Endodermal cell (in vitro differentiated cells): Measurements from ENCODE around the gene TNFRSF1A. TPM values are rescaled to one million over a fixed set of nuclear protein-coding genes. Genes with fewer than 3 reads are reported as not detected.
A peak's percentile ranks its signal among the peaks of the same experiment; 100 is the strongest.

Source experiments
- DNase-seq: peaks from one replicate; pipeline ENCODE4 v3.0.0-alpha.2; 2017
- H3K27ac ChIP-seq: 2 replicates; pipeline ENCODE4 v1.5.1; 2013; ENCODE audit warnings: mild to moderate bottlenecking, low read depth, low read length, moderate library complexity
- H3K27me3 ChIP-seq: 2 replicates; pipeline ENCODE4 v1.6.1; 2013; ENCODE audit warnings: mild to moderate bottlenecking, low read length, moderate library complexity; ENCODE audit not compliant: insufficient read depth, control insufficient read depth, poor library complexity, severe bottlenecking
- H3K36me3 ChIP-seq: 2 replicates; pipeline ENCODE4 v1.7.0; 2013; ENCODE audit warnings: mild to moderate bottlenecking, low read length, moderate library complexity; ENCODE audit not compliant: control insufficient read depth, insufficient read depth
- H3K4me1 ChIP-seq: one replicate; pipeline ENCODE4 v1.7.0; 2013; ENCODE audit warnings: low read length; ENCODE audit not compliant: control insufficient read depth, insufficient read depth
- H3K4me3 ChIP-seq: 2 replicates; pipeline ENCODE4 v1.5.1; 2013; ENCODE audit warnings: mild to moderate bottlenecking, low read length, moderate library complexity
- H3K9ac ChIP-seq: 2 replicates; pipeline ENCODE4 v1.6.1; 2013; ENCODE audit warnings: mild to moderate bottlenecking, low read length, moderate library complexity; ENCODE audit not compliant: poor library complexity, severe bottlenecking; ENCODE audit errors: extremely low read depth
- H3K9me3 ChIP-seq: 2 replicates; pipeline ENCODE4 v1.6.1; 2013; ENCODE audit warnings: mild to moderate bottlenecking, low read length, moderate library complexity; ENCODE audit not compliant: control insufficient read depth
- H3K27ac Mint-ChIP-seq: 2 replicates; pipeline ENCODE4 v1.8.0; 2020; ENCODE audit warnings: mixed read lengths
- H3K27me3 Mint-ChIP-seq: 2 replicates; pipeline ENCODE4 v1.8.0; 2021; ENCODE audit warnings: mild to moderate bottlenecking, mixed read lengths; ENCODE audit not compliant: insufficient read depth
- H3K36me3 Mint-ChIP-seq: 2 replicates; pipeline ENCODE4 v1.8.0; 2020; ENCODE audit warnings: low read depth, mixed read lengths
- H3K4me1 Mint-ChIP-seq: 2 replicates; pipeline ENCODE4 v1.8.0; 2020; ENCODE audit warnings: mixed read lengths
- H3K4me3 Mint-ChIP-seq: 2 replicates; pipeline ENCODE4 v1.8.0; 2020; ENCODE audit warnings: mild to moderate bottlenecking, moderate library complexity, mixed read lengths
- H3K9me3 Mint-ChIP-seq: 2 replicates; pipeline ENCODE4 v1.8.0; 2020; ENCODE audit warnings: mild to moderate bottlenecking, mixed read lengths
- WGBS, 2 experiments: methylation state at CpG; one replicate each; pipeline versions ENCODE4 v1.1.5 to v1.1.7; 2013; ENCODE audit warnings: missing lambda C conversion rate in 2 of 2, mixed read lengths in 1 of 2; ENCODE audit not compliant: insufficient coverage in 1 of 2, insufficient read length in 1 of 2; 5-methylcytosine and 5-hydroxymethylcytosine counted together
- total RNA-seq, 2 donors: library from RNA; stranded (reverse); fragmentation: NEBNext Ultra II Directional in 1 of 2; extraction: Animal tissue kit (Norgen Biotek cat#: 25700) in 1 of 2; gene quantifications; 2 replicates in 1 of 2; 3 replicates in 1 of 2; pipeline ENCODE4 v1.2.1, GENCODE V29; 2021
- TF ChIP-seq, protein P1 (sequence below): fragments of 200-600 bp; sonication (generic); conservative IDR thresholded peaks from 2 replicates; pipeline ENCODE4 v1.5.0; 2021; ENCODE audit warnings: antibody characterized with exemption, mild to moderate bottlenecking

TNFRSF1A gene
- total RNA-seq, 2 donors from 2014 or later = 43.2 to 86.2 TPM

DNA sequence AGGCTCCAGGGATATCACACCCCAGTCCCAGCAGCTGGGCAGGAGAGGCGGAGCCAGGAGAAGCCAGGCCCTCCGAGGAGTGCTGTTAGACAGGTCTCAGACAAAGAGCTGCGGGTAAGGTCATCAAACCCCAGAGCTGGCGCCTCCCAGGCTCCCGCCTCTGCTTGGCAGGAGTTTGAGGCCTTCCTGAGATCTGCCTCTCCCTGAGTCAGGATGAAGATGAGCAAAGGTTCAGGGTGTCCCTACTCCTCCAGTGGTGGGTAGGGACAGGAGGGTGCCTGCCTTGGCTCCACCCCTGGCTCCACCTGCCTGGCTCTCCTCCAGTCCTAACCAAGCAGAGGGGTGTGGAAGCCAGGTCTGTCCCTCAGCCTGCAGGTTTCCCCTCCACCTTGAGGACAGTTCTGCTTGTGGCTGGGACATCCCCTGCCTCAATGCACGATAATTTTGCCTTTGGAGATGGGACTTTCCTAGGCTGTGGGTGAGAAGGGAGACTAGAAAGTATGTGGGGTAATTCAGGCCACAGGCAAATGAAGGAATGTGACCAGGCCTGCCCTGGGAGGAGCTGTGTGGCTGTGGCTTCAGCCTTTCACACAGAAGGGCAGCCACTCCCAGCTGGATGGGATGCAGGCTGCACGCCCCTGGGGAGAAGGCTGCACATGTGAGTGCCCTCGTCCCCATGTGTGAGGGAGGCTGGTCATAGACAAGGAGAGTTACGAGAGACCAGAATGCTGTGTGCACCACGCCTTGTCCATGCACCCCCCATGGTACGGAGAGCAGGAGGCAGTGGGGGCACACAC lies 29.1 kb downstream of the TNFRSF1A start:
- TF ChIP-seq, protein P1, sequence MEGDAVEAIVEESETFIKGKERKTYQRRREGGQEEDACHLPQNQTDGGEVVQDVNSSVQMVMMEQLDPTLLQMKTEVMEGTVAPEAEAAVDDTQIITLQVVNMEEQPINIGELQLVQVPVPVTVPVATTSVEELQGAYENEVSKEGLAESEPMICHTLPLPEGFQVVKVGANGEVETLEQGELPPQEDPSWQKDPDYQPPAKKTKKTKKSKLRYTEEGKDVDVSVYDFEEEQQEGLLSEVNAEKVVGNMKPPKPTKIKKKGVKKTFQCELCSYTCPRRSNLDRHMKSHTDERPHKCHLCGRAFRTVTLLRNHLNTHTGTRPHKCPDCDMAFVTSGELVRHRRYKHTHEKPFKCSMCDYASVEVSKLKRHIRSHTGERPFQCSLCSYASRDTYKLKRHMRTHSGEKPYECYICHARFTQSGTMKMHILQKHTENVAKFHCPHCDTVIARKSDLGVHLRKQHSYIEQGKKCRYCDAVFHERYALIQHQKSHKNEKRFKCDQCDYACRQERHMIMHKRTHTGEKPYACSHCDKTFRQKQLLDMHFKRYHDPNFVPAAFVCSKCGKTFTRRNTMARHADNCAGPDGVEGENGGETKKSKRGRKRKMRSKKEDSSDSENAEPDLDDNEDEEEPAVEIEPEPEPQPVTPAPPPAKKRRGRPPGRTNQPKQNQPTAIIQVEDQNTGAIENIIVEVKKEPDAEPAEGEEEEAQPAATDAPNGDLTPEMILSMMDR = no peak

DNA sequence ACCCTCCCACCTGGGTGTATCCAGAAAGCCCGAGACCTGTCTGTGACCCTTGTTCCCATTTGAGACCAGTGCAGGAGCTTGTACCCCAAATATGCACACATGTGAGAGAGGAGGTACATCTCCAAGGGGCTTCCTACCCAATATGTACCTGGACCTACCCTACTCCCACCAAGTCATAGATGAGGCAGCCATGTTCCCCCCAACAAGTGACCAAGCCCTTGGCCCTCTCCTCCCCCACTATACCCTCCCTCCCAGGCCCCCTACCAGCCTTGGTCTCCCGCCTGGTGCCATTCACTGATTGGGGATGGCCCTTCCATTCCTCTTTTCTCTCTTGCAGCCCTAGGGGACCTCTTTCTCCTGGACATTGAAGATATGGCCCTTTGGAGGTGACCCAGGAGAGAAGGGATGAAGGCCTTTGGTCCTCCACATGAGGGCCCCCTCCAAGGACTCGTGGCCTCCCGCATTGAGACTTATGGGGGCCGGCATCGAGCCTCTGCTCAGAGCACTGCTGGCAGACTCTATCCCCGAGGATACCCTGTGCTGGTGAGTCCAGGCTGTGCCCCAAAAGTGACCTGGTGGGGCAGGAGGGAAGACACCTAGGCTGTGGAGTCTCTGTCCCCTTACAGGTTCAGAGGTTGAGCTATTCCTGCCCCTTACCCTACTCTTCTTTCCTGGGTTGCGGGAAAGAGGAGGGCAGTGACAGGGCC lies 29.9 kb downstream of the TNFRSF1A start:
- Histone ChIP-seq H3K27me3 (peaks cover 16% of the 10 kb centered on the region), H3K27ac (no peak overlapping the region), H3K4me3 (no peak overlapping the region), H3K36me3 (no peaks in the 10 kb centered on the region), H3K9ac (no peak overlapping the region), H3K9me3 (no peaks in the 10 kb centered on the region), H3K4me1 (no peaks in the 10 kb centered on the region)
- 90 to 97% methylated on average over 6 to 8 of the region's 8 CpGs for WGBS, 2 experiments
- Mint-ChIP-seq H3K27ac (no peak overlapping the region), H3K36me3 (peaks cover 24% of the 10 kb centered on the region), H3K4me1 (peaks cover 21% of the 10 kb centered on the region), H3K4me3 (no peak overlapping the region), H3K27me3 (peaks cover 22% of the 10 kb centered on the region), H3K9me3 (no peaks in the 10 kb centered on the region)
- no peak for DNase-seq
- TF ChIP-seq, protein P1 = no peak

More for the DNA sequence above, 29.1 kb downstream of the TNFRSF1A start:
- no peak overlapping the region for H3K27ac ChIP-seq
- H3K27ac Mint-ChIP-seq = peak overlapping the region; percentile 69
- no peaks in the 10 kb centered on the region for H3K9me3 Mint-ChIP-seq
- DNase-seq = peak; percentile 97
- H3K4me3 ChIP-seq = no peak overlapping the region
- peaks cover 28% of the 10 kb centered on the region for H3K4me1 Mint-ChIP-seq
- no peaks in the 10 kb centered on the region for H3K36me3 ChIP-seq
- H3K9ac ChIP-seq = no peak overlapping the region
- peaks cover 16% of the 10 kb centered on the region for H3K27me3 ChIP-seq
- H3K27me3 Mint-ChIP-seq = peaks cover 19% of the 10 kb centered on the region
- H3K9me3 ChIP-seq = no peaks in the 10 kb centered on the region
- no peaks in the 10 kb centered on the region for H3K4me1 ChIP-seq
- 79 to 87% methylated on average over 7 to 11 of the region's 11 CpGs for WGBS, 2 experiments
- H3K4me3 Mint-ChIP-seq = no peak overlapping the region
- peaks cover 26% of the 10 kb centered on the region for H3K36me3 Mint-ChIP-seq

DNA sequence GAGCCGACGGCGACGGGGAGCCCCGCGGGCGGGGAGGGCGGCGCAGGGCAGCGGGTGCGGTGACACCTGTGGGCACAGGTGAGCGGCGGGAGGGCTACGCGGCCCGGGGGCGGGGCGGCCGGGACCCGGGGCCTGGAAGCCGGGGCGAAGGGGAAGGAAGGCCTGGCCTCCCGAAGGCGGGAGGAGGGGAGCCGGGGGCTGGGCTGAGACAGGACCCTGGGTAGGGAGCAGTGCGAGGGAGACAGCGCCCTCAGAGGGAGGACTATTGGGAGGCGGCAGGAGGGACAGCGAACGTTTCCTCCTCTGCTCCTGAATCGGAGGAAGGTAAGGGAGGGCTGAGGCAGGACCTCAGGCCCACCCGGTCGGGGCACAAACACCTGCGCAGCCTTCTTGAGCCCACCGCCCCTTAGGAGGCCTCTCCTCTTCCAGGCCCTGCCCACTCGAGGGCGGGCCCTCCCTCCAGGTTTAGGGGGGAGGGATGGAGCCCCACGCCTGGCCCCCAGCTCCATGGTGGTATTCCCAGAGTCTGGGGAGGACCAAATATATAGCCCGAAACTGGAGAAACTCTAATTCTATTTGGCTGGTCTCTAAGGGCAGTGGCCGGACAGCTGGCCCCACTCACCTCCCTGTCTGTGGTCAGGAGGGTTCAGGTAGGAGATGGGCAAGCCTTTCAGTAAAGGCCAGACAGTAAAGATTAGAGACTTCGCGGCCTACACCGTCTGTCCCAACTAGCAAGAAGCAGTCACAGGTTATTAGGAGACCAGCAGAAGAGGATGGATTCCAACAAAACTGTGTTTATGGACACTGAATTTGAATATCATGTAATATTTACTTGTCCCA lies 30.9 kb downstream of the TNFRSF1A start:
- no peaks in the 10 kb centered on the region for H3K4me1 ChIP-seq
- peak; percentile 93 for DNase-seq
- H3K27me3 ChIP-seq = peaks cover 16% of the 10 kb centered on the region
- no peak overlapping the region for H3K9ac ChIP-seq
- H3K36me3 ChIP-seq = no peaks in the 10 kb centered on the region
- WGBS, 2 experiments = 15 to 30% methylated on average over 19 to 43 of the region's 43 CpGs
- TF ChIP-seq, protein P1 = peak; percentile 36
- Mint-ChIP-seq H3K27me3 (peaks cover 24% of the 10 kb centered on the region), H3K9me3 (no peaks in the 10 kb centered on the region), H3K36me3 (peaks cover 22% of the 10 kb centered on the region), H3K27ac (no peak overlapping the region), H3K4me1 (peaks cover 16% of the 10 kb centered on the region), H3K4me3 (peak overlapping the region; percentile 61)
- H3K4me3 ChIP-seq = peak overlapping the region; percentile 70
- H3K9me3 ChIP-seq = no peaks in the 10 kb centered on the region
- no peak overlapping the region for H3K27ac ChIP-seq
